ENCODE measurements around the gene INSR.
"Not testable (repeated sequence)": the region's sequence is repeated elsewhere in the genome, so short reads cannot be mapped to it uniquely, and the experiment has no call there.

INSR gene

GRCh38 chr19:7078008-7078407 lies 216.2 kb downstream of the INSR start:
- no peak for DNase-seq

- no peak for DNase-seq
Measured at GRCh38 chr19:7076151-7076550, 218.1 kb downstream of the INSR start.

GRCh38 chr19:7074705-7075282 lies 219.4 kb downstream of the INSR start:
- no peak for DNase-seq

DNA sequence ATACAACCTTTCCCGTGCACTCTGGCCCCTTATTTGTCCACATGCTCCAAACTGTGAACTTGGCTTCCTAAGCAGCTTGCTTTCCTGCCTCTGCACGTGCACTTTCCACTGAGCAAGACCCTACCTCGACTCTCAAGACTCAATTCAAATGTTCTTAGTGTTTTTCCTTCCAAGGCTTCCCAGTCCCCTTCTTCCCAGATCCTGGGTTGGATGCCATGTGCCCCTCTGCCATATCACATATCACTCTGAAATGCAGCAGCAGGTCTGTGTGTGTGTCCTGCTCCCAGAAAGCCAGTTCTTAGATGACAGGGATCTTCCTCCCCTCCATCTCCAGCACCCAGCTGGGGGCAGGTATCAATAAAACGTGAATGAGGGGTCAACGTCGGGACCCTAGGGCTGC lies 221.7 kb downstream of the INSR start:
- DNase-seq = no peak

- no peak for DNase-seq
Measured at GRCh38 chr19:7069904-7070226, 224.3 kb downstream of the INSR start.

- DNase-seq = peak; percentile 96
Measured at GRCh38 chr19:7069042-7069903, 224.9 kb downstream of the INSR start, which contains the start of gene ZNF557. ZNF557 (plus strand) TSS chr19:7069703; CDS start chr19:7075075, 5,372 bp downstream.

GRCh38 chr19:7068599-7068998 lies 225.6 kb downstream of the INSR start:
- DNase-seq = no peak

GRCh38 chr19:7067716-7068115 lies 226.5 kb downstream of the INSR start:
- peak; percentile 44 for DNase-seq

GRCh38 chr19:7067122-7067521 lies 227.1 kb downstream of the INSR start:
- not testable (repeated sequence) for DNase-seq

DNA sequence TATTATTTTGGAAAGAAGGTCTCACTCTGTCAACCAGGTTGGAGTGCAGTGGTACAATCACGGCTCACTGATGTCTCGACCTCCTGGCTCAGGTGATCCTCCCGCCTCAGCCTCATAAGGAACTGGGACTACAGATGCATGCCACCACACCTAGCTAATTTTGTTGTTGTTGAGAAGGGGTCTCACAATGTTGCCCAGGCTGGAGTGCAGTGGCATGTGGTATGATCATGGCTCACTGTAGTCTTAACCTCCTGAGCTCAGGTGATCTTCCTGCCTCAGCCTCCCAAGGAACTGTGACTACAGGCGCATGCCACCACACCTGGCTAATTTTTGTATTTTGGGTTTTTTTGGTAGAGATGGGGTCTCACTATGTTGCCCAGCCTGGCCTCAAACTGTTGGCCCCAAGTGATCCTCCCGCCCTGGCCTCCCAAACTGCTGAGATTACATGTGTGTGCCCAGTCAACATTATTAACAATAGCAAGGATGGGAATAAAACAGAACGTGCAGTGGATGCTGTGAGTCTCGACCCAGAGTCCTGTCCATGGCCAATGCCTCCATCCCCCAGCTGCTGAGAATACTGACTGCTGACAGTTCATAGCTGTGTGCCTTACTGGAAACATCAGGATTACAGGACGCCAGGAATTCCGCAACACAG lies 230.3 kb downstream of the INSR start:
- DNase-seq = no peak

- DNase-seq = no peak
Measured at GRCh38 chr19:7063339-7063738, 230.9 kb downstream of the INSR start.

Data from fibroblast of upper back skin (primary cell).